ENCODE results near the gene RTL9. TPM values are rescaled to one million over a fixed set of nuclear protein-coding genes. Genes with fewer than 3 reads are reported as not detected.

The RTL9 gene
- total RNA-seq, 3 donors from 2014 or later (not counting 1 experiment from before 2014, with no cell fraction given): not detected

- H3K4me3 Mint-ChIP-seq: no peak overlapping the region
- no peaks in the 10 kb centered on the region for H3K9me3 Mint-ChIP-seq
- intact Hi-C loops (cut with micrococcal nuclease): no loop called here
- no peaks in the 10 kb centered on the region for H3K4me1 ChIP-seq (ENCODE audit: control insufficient read depth, insufficient read depth, low read length)
- ATAC-seq (no peak), DNase-seq (no peak)
- H3K9me3 ChIP-seq (ENCODE audit: control insufficient read depth, insufficient read depth, low read length): no peaks in the 10 kb centered on the region
- no peak for TF ChIP-seq CTCF (IDR thresholded peaks at IDR 0.05)
- H3K27ac ChIP-seq (ENCODE audit: low read length): no peak overlapping the region
- no peak overlapping the region for H3K4me3 ChIP-seq (ENCODE audit: low read length)
- H3K4me1 Mint-ChIP-seq: no peaks in the 10 kb centered on the region
- 100% methylated on average over 4 of the region's 4 CpGs for WGBS (ENCODE audit: insufficient coverage)
- H3K27me3 ChIP-seq (ENCODE audit: control insufficient read depth, insufficient read depth, low read length): no peaks in the 10 kb centered on the region
- no peak overlapping the region for H3K27ac Mint-ChIP-seq
- peaks cover 0 to 5% of the 10 kb centered on the region in 2 donors for H3K27me3 Mint-ChIP-seq (ENCODE audit: low read depth in 2 of 2)
- no peaks in the 10 kb centered on the region for H3K36me3 ChIP-seq (ENCODE audit: control insufficient read depth, insufficient read depth, low read length)
- H3K36me3 Mint-ChIP-seq: no peaks in the 10 kb centered on the region
Observed at GRCh38 chrX:110338935-110339334, 19.7 kb upstream of the RTL9 start.

- no peaks in the 10 kb centered on the region for H3K27me3 ChIP-seq (ENCODE audit: control insufficient read depth, insufficient read depth, low read length)
- WGBS (ENCODE audit: insufficient coverage): 84% methylated on average over 6 of the region's 11 CpGs
- no peaks in the 10 kb centered on the region for H3K9me3 ChIP-seq (ENCODE audit: control insufficient read depth, insufficient read depth, low read length)
- no peak for ATAC-seq
- no peak for TF ChIP-seq CTCF (IDR thresholded peaks at IDR 0.05)
- Mint-ChIP-seq H3K27me3 (ENCODE audit: low read depth in 2 of 2) (peaks cover 0 to 5% of the 10 kb centered on the region in 2 donors), H3K4me3 (no peak overlapping the region), H3K27ac (no peak overlapping the region), H3K4me1 (no peaks in the 10 kb centered on the region), H3K36me3 (no peaks in the 10 kb centered on the region), H3K9me3 (no peaks in the 10 kb centered on the region)
- no peak for DNase-seq
- H3K4me1 ChIP-seq (ENCODE audit: control insufficient read depth, insufficient read depth, low read length): no peaks in the 10 kb centered on the region
- no peaks in the 10 kb centered on the region for H3K36me3 ChIP-seq (ENCODE audit: control insufficient read depth, insufficient read depth, low read length)
- H3K4me3 ChIP-seq (ENCODE audit: low read length): no peak overlapping the region
- no peak overlapping the region for H3K27ac ChIP-seq (ENCODE audit: low read length)
- intact Hi-C loops (cut with micrococcal nuclease): no loop called here
Observed at GRCh38 chrX:110341189-110342035, 17.2 kb upstream of the RTL9 start.

GRCh38 chrX:110346681-110347080, 12.0 kb upstream of the RTL9 start:
- H3K36me3 Mint-ChIP-seq: no peaks in the 10 kb centered on the region
- H3K4me1 Mint-ChIP-seq: no peaks in the 10 kb centered on the region
- DNase-seq (no peak), ATAC-seq (no peak)
- intact Hi-C loops (cut with micrococcal nuclease): no loop called here
- no peaks in the 10 kb centered on the region for H3K36me3 ChIP-seq (ENCODE audit: control insufficient read depth, insufficient read depth, low read length)
- H3K27ac ChIP-seq (ENCODE audit: low read length): no peak overlapping the region
- WGBS (ENCODE audit: insufficient coverage): 96% methylated on average over 17 of the region's 17 CpGs
- TF ChIP-seq CTCF (IDR thresholded peaks at IDR 0.05): no peak
- H3K9me3 ChIP-seq (ENCODE audit: control insufficient read depth, insufficient read depth, low read length): no peaks in the 10 kb centered on the region
- H3K4me1 ChIP-seq (ENCODE audit: control insufficient read depth, insufficient read depth, low read length): no peaks in the 10 kb centered on the region
- H3K27me3 ChIP-seq (ENCODE audit: control insufficient read depth, insufficient read depth, low read length): no peaks in the 10 kb centered on the region
- no peak overlapping the region for H3K4me3 Mint-ChIP-seq
- no peaks in the 10 kb centered on the region for H3K9me3 Mint-ChIP-seq
- H3K4me3 ChIP-seq (ENCODE audit: low read length): no peak overlapping the region
- H3K27me3 Mint-ChIP-seq (ENCODE audit: low read depth in 2 of 2): no peaks in the 10 kb centered on the region
- H3K27ac Mint-ChIP-seq: no peak overlapping the region

GRCh38 chrX:110359273-110359672, 625 bp downstream of the RTL9 start:
- no peaks in the 10 kb centered on the region for H3K4me1 Mint-ChIP-seq
- no peaks in the 10 kb centered on the region for H3K27me3 ChIP-seq (ENCODE audit: control insufficient read depth, insufficient read depth, low read length)
- TF ChIP-seq CTCF (IDR thresholded peaks at IDR 0.05): no peak
- WGBS (ENCODE audit: insufficient coverage): no CpG with 5 or more reads among the region's 1 CpG
- H3K27ac ChIP-seq (ENCODE audit: low read length): no peak overlapping the region
- no peaks in the 10 kb centered on the region for H3K4me1 ChIP-seq (ENCODE audit: control insufficient read depth, insufficient read depth, low read length)
- H3K36me3 Mint-ChIP-seq: no peaks in the 10 kb centered on the region
- intact Hi-C loops (cut with micrococcal nuclease): no loop called here
- no peaks in the 10 kb centered on the region for H3K9me3 Mint-ChIP-seq
- H3K27me3 Mint-ChIP-seq (ENCODE audit: low read depth in 2 of 2): peaks cover 0 to 4% of the 10 kb centered on the region in 2 donors
- no peak overlapping the region for H3K27ac Mint-ChIP-seq
- no peak for ATAC-seq
- H3K9me3 ChIP-seq (ENCODE audit: control insufficient read depth, insufficient read depth, low read length): no peaks in the 10 kb centered on the region
- H3K4me3 ChIP-seq (ENCODE audit: low read length): no peak overlapping the region
- no peaks in the 10 kb centered on the region for H3K36me3 ChIP-seq (ENCODE audit: control insufficient read depth, insufficient read depth, low read length)
- DNase-seq: no peak
- no peak overlapping the region for H3K4me3 Mint-ChIP-seq
